Lower lobe of right lung (tissue), 2 donors: ENCODE data around the gene HOXD13. TPM values are rescaled to one million over a fixed set of nuclear protein-coding genes. Genes with fewer than 3 reads are reported as not detected.
A peak's percentile ranks its signal among the peaks of the same experiment; 100 is the strongest.

Experiments used
- ATAC-seq, 2 donors: fragments of 200-7000 bp; cut with Tn5 transposase; one replicate each; pipeline ENCODE4 v1.9.1; 2020 to 2022; ENCODE audit warnings: mild to moderate bottlenecking in 2 of 2, moderate library complexity in 2 of 2
- DNase-seq: peaks from one replicate; pipeline ENCODE4 v3.0.0-alpha.2; 2020
- H3K27ac ChIP-seq: fragments of 200-600 bp; one replicate; pipeline ENCODE4 v1.8.0; 2022
- H3K27me3 ChIP-seq: fragments of 200-600 bp; one replicate; pipeline ENCODE4 v1.8.0; 2022; ENCODE audit warnings: low read depth
- H3K36me3 ChIP-seq: fragments of 200-600 bp; one replicate; pipeline ENCODE4 v1.8.0; 2022; ENCODE audit warnings: mild to moderate bottlenecking
- H3K4me1 ChIP-seq: fragments of 200-600 bp; one replicate; pipeline ENCODE4 v1.8.0; 2022
- H3K4me3 ChIP-seq: fragments of 200-600 bp; one replicate; pipeline ENCODE4 v1.8.0; 2022; ENCODE audit warnings: mild to moderate bottlenecking
- H3K9me3 ChIP-seq: fragments of 200-600 bp; one replicate; pipeline ENCODE4 v1.8.0; 2022
- CTCF ChIP-seq: fragments of 200-600 bp; IDR thresholded peaks from one replicate; pipeline ENCODE4 v1.8.0; 2022; ENCODE audit warnings: antibody characterized with exemption, mild to moderate bottlenecking
- intact Hi-C: fragments of 100-400 bp; cut with DNase I; formaldehyde crosslinking; loops from one replicate; pipeline ENCODE4 v1.11.0; 2022
- total RNA-seq: library from RNA; stranded (reverse); fragmentation: NEBNext Ultra II Directional; extraction: Animal tissue kit (Norgen Biotek cat#: 25700); gene quantifications from one replicate; pipeline ENCODE4 v1.2.1, GENCODE V29; 2021
- donor health status: DM: no; HTN: yes; CAD: no; lungs with severe emphysema.

Gene HOXD13
- total RNA-seq, 1 donor from 2014 or later: not detected

- intact Hi-C loops: no loop called here
- H3K27me3 ChIP-seq: peaks cover 97% of the 10 kb centered on the region
- peak in 1 of 2 donors; percentile 31 for ATAC-seq
Observed at GRCh38 chr2:176079831-176080539, 12.5 kb upstream of the HOXD13 start.

GRCh38 chr2:176080540-176081375, 11.8 kb upstream of the HOXD13 start:
- H3K36me3 ChIP-seq: no peaks in the 10 kb centered on the region
- H3K4me3 ChIP-seq: no peak overlapping the region
- ATAC-seq: no peak
- no peak for DNase-seq
- peaks cover 13% of the 10 kb centered on the region for H3K4me1 ChIP-seq
- no peak for TF ChIP-seq CTCF
- no peak overlapping the region for H3K27ac ChIP-seq
- H3K27me3 ChIP-seq: peaks cover 97% of the 10 kb centered on the region
- no peaks in the 10 kb centered on the region for H3K9me3 ChIP-seq
- intact Hi-C loops: no loop called here

More at GRCh38 chr2:176079831-176080539, 12.5 kb upstream of the HOXD13 start:
- H3K4me1 ChIP-seq: peaks cover 13% of the 10 kb centered on the region
- peak; percentile 42 for TF ChIP-seq CTCF
- H3K27ac ChIP-seq: no peak overlapping the region
- DNase-seq: no peak
- H3K36me3 ChIP-seq: no peaks in the 10 kb centered on the region
- H3K4me3 ChIP-seq: no peak overlapping the region
- H3K9me3 ChIP-seq: no peaks in the 10 kb centered on the region

GRCh38 chr2:176081376-176081836, 11.1 kb upstream of the HOXD13 start:
- H3K4me1 ChIP-seq: peaks cover 13% of the 10 kb centered on the region
- intact Hi-C loops: no loop called here
- ATAC-seq: no peak

GRCh38 chr2:176081837-176082524, 10.5 kb upstream of the HOXD13 start:
- no peak for DNase-seq
- H3K9me3 ChIP-seq: no peaks in the 10 kb centered on the region

More at GRCh38 chr2:176081376-176081836, 11.1 kb upstream of the HOXD13 start:
- Histone ChIP-seq H3K4me3 (no peak overlapping the region), H3K36me3 (no peaks in the 10 kb centered on the region), H3K9me3 (no peaks in the 10 kb centered on the region), H3K27ac (no peak overlapping the region), H3K27me3 (peaks cover 97% of the 10 kb centered on the region)
- no peak for DNase-seq
- no peak for TF ChIP-seq CTCF

More at GRCh38 chr2:176081837-176082524, 10.5 kb upstream of the HOXD13 start:
- intact Hi-C loops: no loop called here
- H3K4me1 ChIP-seq: peaks cover 13% of the 10 kb centered on the region
- H3K27ac ChIP-seq: no peak overlapping the region
- peaks cover 97% of the 10 kb centered on the region for H3K27me3 ChIP-seq
- H3K36me3 ChIP-seq: no peaks in the 10 kb centered on the region
- no peak for TF ChIP-seq CTCF
- no peak overlapping the region for H3K4me3 ChIP-seq
- no peak for ATAC-seq
